ENCODE data around the gene GPR22. TPM values are rescaled to one million over a fixed set of nuclear protein-coding genes. Genes with fewer than 3 reads are reported as not detected.

The GPR22 gene
- total and polyA plus RNA-seq, 2 of the 8 experiments (the other 6 are each of a cell fraction or from before 2014, with no cell fraction given) = 0.02 TPM; not detected in 1

GRCh38 chr7:107446531-107446930 lies 23.3 kb upstream of the GPR22 start:
- no peak overlapping the region for H3K56ac ChIP-seq (replicated peaks; ENCODE audit: insufficient read length, low read depth, low read length)
- no peak overlapping the region for H3K4ac ChIP-seq (replicated peaks; ENCODE audit: insufficient read length, low read depth, low read length)
- no peak for TF ChIP-seq KDM4A (IDR thresholded peaks at IDR 0.05; ENCODE audit: low read depth, low read length, severe bottlenecking)
- TF ChIP-seq SIN3A (conservative IDR thresholded peaks at IDR 0.05 in 1 of 2, IDR thresholded peaks at IDR 0.05 in 1 of 2; ENCODE audit: low read depth in 1 of 2, low read length in 2 of 2) = no peak
- no peak for TF ChIP-seq BRCA1 (IDR thresholded peaks at IDR 0.05; ENCODE audit: low read depth, low read length)
- no peak for TF ChIP-seq RAD21 (IDR thresholded peaks at IDR 0.05 in 1 of 2, conservative IDR thresholded peaks at IDR 0.05 in 1 of 2; ENCODE audit: low read depth in 2 of 2, low read length in 2 of 2)
- TF ChIP-seq ATF3 (IDR thresholded peaks at IDR 0.05; ENCODE audit: insufficient read depth, low read depth, low read length) = no peak
- no peak for TF ChIP-seq SUZ12 (IDR thresholded peaks at IDR 0.05; ENCODE audit: low read length)
- no peak for TF ChIP-seq YY1 (IDR thresholded peaks at IDR 0.05; ENCODE audit: low read depth, low read length)
- TF ChIP-seq MAFK (IDR thresholded peaks at IDR 0.05; ENCODE audit: low read depth, low read length) = no peak
- no peak for TF ChIP-seq SP4 (IDR thresholded peaks at IDR 0.05; ENCODE audit: low read length)
- TF ChIP-seq RNF2 (IDR thresholded peaks at IDR 0.05; ENCODE audit: borderline replicate concordance, low read depth, low read length, missing control alignments, poor library complexity, severe bottlenecking) = no peak
- no peak for TF ChIP-seq TEAD4 (IDR thresholded peaks at IDR 0.05; ENCODE audit: low read depth, low read length)
- no peaks in the 10 kb centered on the region for H3K79me2 ChIP-seq (ENCODE audit: control insufficient read depth in 1 of 2, insufficient read depth in 2 of 2, low read length in 2 of 2)
- H3K27ac ChIP-seq (ENCODE audit: low read depth, low read length) = no peak overlapping the region
- no peak overlapping the region for H2BK5ac ChIP-seq (ENCODE audit: low read depth, low read length)
- no peak overlapping the region for H2BK20ac ChIP-seq (ENCODE audit: low read length)
- H4K8ac ChIP-seq (ENCODE audit: extremely low read depth, insufficient read depth, low read length) = peak overlapping the region; percentile 46; the same call in 1 of the 2 replicates
- POLR2A ChIA-PET (ENCODE audit: partially characterized antibody) = no interaction called here
- no peaks in the 10 kb centered on the region for H3K9me3 ChIP-seq (ENCODE audit: insufficient read depth in 2 of 2, low read depth in 1 of 2, low read length in 1 of 2)
- H3K27me3 ChIP-seq (replicated peaks in 1 of 4; ENCODE audit: control insufficient read depth in 3 of 4, extremely low read depth in 1 of 4, insufficient read depth in 3 of 4, low read length in 3 of 4) = no peaks in the 10 kb centered on the region
- H2AK5ac ChIP-seq (ENCODE audit: low read depth, low read length) = no peak overlapping the region
- no peaks in the 10 kb centered on the region for H3K4me1 ChIP-seq (replicated peaks in 1 of 4; ENCODE audit: control insufficient read depth in 3 of 4, insufficient read depth in 4 of 4, low read length in 3 of 4)
- no peak overlapping the region for H4K91ac ChIP-seq (replicated peaks; ENCODE audit: insufficient read length, low read length)
- no peak overlapping the region for H3K18ac ChIP-seq (ENCODE audit: extremely low read depth, low read length)
- CTCF ChIA-PET (ENCODE audit: partially characterized antibody) = no interaction called here
- H3K79me1 ChIP-seq (ENCODE audit: low read depth, low read length) = no peaks in the 10 kb centered on the region
- no peak overlapping the region for H3K9ac ChIP-seq (replicated peaks in 1 of 4; ENCODE audit: extremely low read depth in 1 of 4, low read depth in 3 of 4, low read length in 3 of 4)
- no peaks in the 10 kb centered on the region for H4K20me1 ChIP-seq (replicated peaks in 1 of 2; ENCODE audit: control insufficient read depth in 1 of 2, insufficient read depth in 2 of 2, low read length in 2 of 2)
- no peak overlapping the region for H3K23ac ChIP-seq (ENCODE audit: insufficient read length)
- no peaks in the 10 kb centered on the region for H3K23me2 ChIP-seq (ENCODE audit: low read depth, low read length)
- 91% methylated on average over 1 of the region's 1 CpG; no CpG with 5 or more reads in 1 of the 2 experiments for WGBS, 2 experiments (ENCODE audit: extremely low coverage in 1 of 2, insufficient coverage in 1 of 2, insufficient read length in 1 of 2, insufficient replicate concordance in 2 of 2, low coverage in 1 of 2, low lambda C conversion rate in 2 of 2, missing lambda C conversion rate in 1 of 2)
- FAIRE-seq (no peak), DNase-seq (ENCODE audit: low read depth in 1 of 2, low spot score in 2 of 2) (no peak)
- no peak overlapping the region for H2AFZ ChIP-seq (ENCODE audit: low read length)
- H4K5ac ChIP-seq (ENCODE audit: insufficient read length, low read depth, low read length) = no peak overlapping the region
- H3K14ac ChIP-seq (ENCODE audit: insufficient read length) = no peak overlapping the region
- no peaks in the 10 kb centered on the region for H3K36me3 ChIP-seq (ENCODE audit: control insufficient read depth in 2 of 4, insufficient read depth in 4 of 4, low read length in 3 of 4)
- H3K4me2 ChIP-seq (ENCODE audit: insufficient read depth in 1 of 2, low read depth in 2 of 2, low read length in 2 of 2) = no peak overlapping the region
- no peak overlapping the region for H2BK12ac ChIP-seq (ENCODE audit: low read depth, low read length)
- H3K4me3 ChIP-seq (ENCODE audit: extremely low read depth in 1 of 4, insufficient read depth in 2 of 4, low read depth in 3 of 4, low read length in 4 of 4) = no peak overlapping the region
- no peak overlapping the region for H2BK15ac ChIP-seq (ENCODE audit: low read length)
- no peak overlapping the region for H2BK120ac ChIP-seq (replicated peaks; ENCODE audit: low read depth, low read length)

Measured in H1 (cell line).